Adrenal gland (tissue), 5 donors: ENCODE data around the gene LRRIQ4.

Experiments used
- CTCF ChIP-seq, 6 experiments: fragments of 450-650 bp in 4 of 6; fragments of 200-600 bp in 2 of 6; sonication (generic) in 1 of 6; IDR thresholded peaks; 1 replicate in 5 of 6; 2 replicates in 1 of 6; pipeline versions ENCODE4 v1.5.1 to v1.8.0; 2016 to 2021; ENCODE audit warnings: antibody characterized with exemption in 6 of 6, mild to moderate bottlenecking in 2 of 6, moderate library complexity in 1 of 6
- POLR2A ChIP-seq, 2 donors: fragments of 450-650 bp; IDR thresholded peaks; one replicate each; pipeline ENCODE4 v1.6.1; 2017; ENCODE audit warnings: antibody characterized with exemption in 2 of 2, mild to moderate bottlenecking in 2 of 2, moderate library complexity in 1 of 2
- donor health status: DM: no; HTN: no; CAD: no.

DNA sequence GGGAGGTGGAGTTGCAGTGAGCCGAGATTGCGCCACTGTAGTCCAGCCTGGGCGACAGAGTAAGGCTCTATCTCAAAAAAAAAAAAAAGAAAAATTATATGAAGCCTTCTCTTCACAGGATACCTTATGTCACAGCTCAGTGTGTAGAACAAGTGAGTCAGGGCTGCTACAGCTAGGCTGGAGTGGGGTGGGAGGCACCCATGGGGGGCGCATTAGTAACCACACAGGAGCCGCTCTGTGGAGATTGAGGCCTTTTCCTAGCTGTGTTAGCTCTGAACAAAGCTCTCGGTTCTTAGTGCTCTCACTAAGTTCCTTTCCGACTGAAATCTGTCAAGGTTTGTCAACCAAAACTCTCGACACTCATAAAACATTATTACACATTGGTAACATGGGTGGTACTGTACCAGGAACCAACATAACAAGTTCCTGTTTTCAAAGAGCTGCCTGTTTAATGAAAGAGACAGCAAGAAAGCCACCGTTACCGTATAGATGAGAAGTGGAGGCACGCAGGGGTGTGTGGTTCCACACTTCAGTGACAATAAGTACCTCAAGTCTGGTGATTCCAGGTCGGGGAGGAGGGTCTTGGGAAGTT lies 52.6 kb downstream of the LRRIQ4 start:
- no peak for TF ChIP-seq CTCF (IDR thresholded peaks at IDR 0.05)
- no peak for TF ChIP-seq POLR2A (IDR thresholded peaks at IDR 0.05)
